Measurements from ENCODE around the gene TCAIM. TPM values are rescaled to one million over a fixed set of nuclear protein-coding genes. Genes with fewer than 3 reads are reported as not detected.
A peak's percentile ranks its signal among the peaks of the same experiment; 100 is the strongest.

TCAIM gene
- total and polyA plus RNA-seq, 9 of the 15 experiments (the other 6 are each of a cell fraction or from before 2014, with no cell fraction given) = 19.7 to 53.3 (median 36.9) TPM

DNA sequence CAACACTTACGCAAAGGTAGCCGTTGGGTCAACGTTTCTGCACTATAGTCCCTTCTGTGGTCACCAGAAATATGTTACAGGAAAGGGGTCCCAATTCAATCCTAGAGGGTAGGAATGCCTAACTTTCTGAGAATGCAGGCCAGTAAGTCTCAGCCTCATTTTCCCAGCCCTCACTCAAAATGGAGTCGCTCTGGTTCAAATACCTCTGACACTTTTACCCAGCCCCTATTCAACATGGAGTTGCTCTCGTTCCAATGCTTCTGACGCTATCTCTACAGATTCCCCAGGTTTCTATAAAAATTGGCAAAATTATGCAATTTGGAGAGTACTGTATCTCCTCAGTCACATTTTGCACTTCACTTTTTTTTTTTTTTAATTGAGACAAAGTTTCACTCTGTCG is 99.2 kb downstream of the TCAIM start (continued):
- TF ChIP-seq ZNF707 (CRISPR knock-in tag; conservative IDR thresholded peaks at IDR 0.05) (peak; percentile 68; the same call in 1 of the 2 replicates), KAT7 (CRISPR knock-in tag; IDR thresholded peaks at IDR 0.05; ENCODE audit: borderline replicate concordance) (no peak), ZNF696 (CRISPR knock-in tag; conservative IDR thresholded peaks at IDR 0.05) (no peak), MEF2D (tag; conservative IDR thresholded peaks at IDR 0.05; ENCODE audit: low read depth) (peak; percentile 89), TCF7L2 (IDR thresholded peaks at IDR 0.05; ENCODE audit: low read depth, low read length) (no peak)
- TF ChIP-seq, protein P1, sequence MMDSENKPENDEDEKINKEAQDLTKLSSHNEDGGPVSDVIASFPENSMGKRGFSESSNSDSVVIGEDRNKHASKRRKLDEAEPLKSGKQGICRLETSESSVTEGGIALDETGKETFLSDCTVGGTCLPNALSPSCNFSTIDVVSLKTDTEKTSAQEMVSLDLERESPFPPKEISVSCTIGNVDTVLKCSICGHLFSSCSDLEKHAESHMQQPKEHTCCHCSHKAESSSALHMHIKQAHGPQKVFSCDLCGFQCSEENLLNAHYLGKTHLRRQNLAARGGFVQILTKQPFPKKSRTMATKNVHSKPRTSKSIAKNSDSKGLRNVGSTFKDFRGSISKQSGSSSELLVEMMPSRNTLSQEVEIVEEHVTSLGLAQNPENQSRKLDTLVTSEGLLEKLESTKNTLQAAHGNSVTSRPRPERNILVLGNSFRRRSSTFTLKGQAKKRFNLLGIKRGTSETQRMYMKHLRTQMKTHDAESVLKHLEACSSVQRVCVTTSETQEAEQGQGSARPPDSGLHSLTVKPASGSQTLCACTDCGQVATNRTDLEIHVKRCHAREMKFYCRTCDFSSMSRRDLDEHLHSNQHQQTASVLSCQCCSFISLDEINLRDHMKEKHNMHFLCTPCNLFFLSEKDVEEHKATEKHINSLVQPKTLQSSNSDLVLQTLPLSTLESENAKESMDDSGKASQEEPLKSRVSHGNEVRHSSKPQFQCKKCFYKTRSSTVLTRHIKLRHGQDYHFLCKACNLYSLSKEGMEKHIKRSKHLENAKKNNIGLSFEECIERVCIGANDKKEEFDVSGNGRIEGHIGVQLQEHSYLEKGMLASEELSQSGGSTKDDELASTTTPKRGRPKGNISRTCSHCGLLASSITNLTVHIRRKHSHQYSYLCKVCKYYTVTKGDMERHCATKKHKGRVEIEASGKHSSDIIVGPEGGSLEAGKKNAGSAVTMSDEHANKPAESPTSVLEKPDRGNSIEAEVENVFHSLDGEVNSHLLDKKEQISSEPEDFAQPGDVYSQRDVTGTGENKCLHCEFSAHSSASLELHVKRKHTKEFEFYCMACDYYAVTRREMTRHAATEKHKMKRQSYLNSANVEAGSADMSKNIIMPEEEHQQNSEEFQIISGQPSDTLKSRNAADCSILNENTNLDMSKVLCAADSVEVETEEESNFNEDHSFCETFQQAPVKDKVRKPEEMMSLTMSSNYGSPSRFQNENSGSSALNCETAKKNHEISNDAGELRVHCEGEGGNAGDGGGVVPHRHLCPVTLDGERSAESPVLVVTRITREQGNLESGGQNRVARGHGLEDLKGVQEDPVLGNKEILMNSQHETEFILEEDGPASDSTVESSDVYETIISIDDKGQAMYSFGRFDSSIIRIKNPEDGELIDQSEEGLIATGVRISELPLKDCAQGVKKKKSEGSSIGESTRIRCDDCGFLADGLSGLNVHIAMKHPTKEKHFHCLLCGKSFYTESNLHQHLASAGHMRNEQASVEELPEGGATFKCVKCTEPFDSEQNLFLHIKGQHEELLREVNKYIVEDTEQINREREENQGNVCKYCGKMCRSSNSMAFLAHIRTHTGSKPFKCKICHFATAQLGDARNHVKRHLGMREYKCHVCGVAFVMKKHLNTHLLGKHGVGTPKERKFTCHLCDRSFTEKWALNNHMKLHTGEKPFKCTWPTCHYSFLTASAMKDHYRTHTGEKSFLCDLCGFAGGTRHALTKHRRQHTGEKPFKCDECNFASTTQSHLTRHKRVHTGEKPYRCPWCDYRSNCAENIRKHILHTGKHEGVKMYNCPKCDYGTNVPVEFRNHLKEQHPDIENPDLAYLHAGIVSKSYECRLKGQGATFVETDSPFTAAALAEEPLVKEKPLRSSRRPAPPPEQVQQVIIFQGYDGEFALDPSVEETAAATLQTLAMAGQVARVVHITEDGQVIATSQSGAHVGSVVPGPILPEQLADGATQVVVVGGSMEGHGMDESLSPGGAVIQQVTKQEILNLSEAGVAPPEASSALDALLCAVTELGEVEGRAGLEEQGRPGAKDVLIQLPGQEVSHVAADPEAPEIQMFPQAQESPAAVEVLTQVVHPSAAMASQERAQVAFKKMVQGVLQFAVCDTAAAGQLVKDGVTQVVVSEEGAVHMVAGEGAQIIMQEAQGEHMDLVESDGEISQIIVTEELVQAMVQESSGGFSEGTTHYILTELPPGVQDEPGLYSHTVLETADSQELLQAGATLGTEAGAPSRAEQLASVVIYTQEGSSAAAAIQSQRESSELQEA (IDR thresholded peaks at IDR 0.05; ENCODE audit: low read depth) = no peak
- TF ChIP-seq, protein P2, sequence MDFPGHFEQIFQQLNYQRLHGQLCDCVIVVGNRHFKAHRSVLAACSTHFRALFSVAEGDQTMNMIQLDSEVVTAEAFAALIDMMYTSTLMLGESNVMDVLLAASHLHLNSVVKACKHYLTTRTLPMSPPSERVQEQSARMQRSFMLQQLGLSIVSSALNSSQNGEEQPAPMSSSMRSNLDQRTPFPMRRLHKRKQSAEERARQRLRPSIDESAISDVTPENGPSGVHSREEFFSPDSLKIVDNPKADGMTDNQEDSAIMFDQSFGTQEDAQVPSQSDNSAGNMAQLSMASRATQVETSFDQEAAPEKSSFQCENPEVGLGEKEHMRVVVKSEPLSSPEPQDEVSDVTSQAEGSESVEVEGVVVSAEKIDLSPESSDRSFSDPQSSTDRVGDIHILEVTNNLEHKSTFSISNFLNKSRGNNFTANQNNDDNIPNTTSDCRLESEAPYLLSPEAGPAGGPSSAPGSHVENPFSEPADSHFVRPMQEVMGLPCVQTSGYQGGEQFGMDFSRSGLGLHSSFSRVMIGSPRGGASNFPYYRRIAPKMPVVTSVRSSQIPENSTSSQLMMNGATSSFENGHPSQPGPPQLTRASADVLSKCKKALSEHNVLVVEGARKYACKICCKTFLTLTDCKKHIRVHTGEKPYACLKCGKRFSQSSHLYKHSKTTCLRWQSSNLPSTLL (IDR thresholded peaks at IDR 0.05) = no peak
- TF ChIP-seq, protein P3, sequence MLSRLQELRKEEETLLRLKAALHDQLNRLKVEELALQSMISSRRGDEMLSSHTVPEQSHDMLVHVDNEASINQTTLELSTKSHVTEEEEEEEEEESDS (CRISPR knock-in tag; IDR thresholded peaks at IDR 0.05) = no peak; the same call in 1 of the 2 replicates
- TF ChIP-seq, protein P4, sequence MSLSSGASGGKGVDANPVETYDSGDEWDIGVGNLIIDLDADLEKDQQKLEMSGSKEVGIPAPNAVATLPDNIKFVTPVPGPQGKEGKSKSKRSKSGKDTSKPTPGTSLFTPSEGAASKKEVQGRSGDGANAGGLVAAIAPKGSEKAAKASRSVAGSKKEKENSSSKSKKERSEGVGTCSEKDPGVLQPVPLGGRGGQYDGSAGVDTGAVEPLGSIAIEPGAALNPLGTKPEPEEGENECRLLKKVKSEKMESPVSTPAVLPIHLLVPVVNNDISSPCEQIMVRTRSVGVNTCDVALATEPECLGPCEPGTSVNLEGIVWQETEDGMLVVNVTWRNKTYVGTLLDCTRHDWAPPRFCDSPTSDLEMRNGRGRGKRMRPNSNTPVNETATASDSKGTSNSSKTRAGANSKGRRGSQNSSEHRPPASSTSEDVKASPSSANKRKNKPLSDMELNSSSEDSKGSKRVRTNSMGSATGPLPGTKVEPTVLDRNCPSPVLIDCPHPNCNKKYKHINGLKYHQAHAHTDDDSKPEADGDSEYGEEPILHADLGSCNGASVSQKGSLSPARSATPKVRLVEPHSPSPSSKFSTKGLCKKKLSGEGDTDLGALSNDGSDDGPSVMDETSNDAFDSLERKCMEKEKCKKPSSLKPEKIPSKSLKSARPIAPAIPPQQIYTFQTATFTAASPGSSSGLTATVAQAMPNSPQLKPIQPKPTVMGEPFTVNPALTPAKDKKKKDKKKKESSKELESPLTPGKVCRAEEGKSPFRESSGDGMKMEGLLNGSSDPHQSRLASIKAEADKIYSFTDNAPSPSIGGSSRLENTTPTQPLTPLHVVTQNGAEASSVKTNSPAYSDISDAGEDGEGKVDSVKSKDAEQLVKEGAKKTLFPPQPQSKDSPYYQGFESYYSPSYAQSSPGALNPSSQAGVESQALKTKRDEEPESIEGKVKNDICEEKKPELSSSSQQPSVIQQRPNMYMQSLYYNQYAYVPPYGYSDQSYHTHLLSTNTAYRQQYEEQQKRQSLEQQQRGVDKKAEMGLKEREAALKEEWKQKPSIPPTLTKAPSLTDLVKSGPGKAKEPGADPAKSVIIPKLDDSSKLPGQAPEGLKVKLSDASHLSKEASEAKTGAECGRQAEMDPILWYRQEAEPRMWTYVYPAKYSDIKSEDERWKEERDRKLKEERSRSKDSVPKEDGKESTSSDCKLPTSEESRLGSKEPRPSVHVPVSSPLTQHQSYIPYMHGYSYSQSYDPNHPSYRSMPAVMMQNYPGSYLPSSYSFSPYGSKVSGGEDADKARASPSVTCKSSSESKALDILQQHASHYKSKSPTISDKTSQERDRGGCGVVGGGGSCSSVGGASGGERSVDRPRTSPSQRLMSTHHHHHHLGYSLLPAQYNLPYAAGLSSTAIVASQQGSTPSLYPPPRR (CRISPR knock-in tag; IDR thresholded peaks at IDR 0.05; ENCODE audit: borderline replicate concordance) = no peak

Data from K562 (cell line).